Fibroblast of the aortic adventitia (primary cell): ENCODE measurements around the gene MDM4. TPM values are rescaled to one million over a fixed set of nuclear protein-coding genes. Genes with fewer than 3 reads are reported as not detected.
"Not testable (repeated sequence)": the region's sequence is repeated elsewhere in the genome, so short reads cannot be mapped to it uniquely, and the experiment has no call there.

ENCODE experiments used
- DNase-seq: peaks from one replicate; pipeline ENCODE4 v3.0.0-alpha.2; 2010; ENCODE audit warnings: low read depth
- H3K4me3 ChIP-seq: 2 replicates; pipeline ENCODE4 v1.5.1; 2011; ENCODE audit warnings: low read depth, mild to moderate bottlenecking, control low read depth, low read length, moderate library complexity
- CTCF ChIP-seq: IDR thresholded peaks from 2 replicates; pipeline ENCODE4 v1.5.1; 2011; ENCODE audit warnings: mild to moderate bottlenecking, low read length, control low read depth, inconsistent platforms; ENCODE audit not compliant: insufficient read depth
- total RNA-seq: library from RNA; depleted of rRNA; stranded (reverse); fragments of >200 nt; gene quantifications from 2 replicates; pipeline ENCODE4 v1.2.3, GENCODE V29; 2012; ENCODE audit warnings: low replicate concordance

MDM4 gene
- total RNA-seq, 1 donor = 55.1 TPM

GRCh38 chr1:204520834-204521709 is 4.9 kb downstream of the MDM4 start:
- TF ChIP-seq CTCF = no peak
- peak; percentile 19 for DNase-seq

GRCh38 chr1:204521941-204522521 is 5.8 kb downstream of the MDM4 start:
- not testable (repeated sequence) for DNase-seq

More at GRCh38 chr1:204520834-204521709, 4.9 kb downstream of the MDM4 start:
- H3K4me3 ChIP-seq = no peak overlapping the region

GRCh38 chr1:204523605-204524215 is 7.5 kb downstream of the MDM4 start:
- no peak for DNase-seq
- no peak for TF ChIP-seq CTCF
- H3K4me3 ChIP-seq = no peak overlapping the region

More at GRCh38 chr1:204521941-204522521, 5.8 kb downstream of the MDM4 start:
- not testable (repeated sequence) for H3K4me3 ChIP-seq

GRCh38 chr1:204524986-204525385 is 8.8 kb downstream of the MDM4 start:
- H3K4me3 ChIP-seq = no peak overlapping the region
- TF ChIP-seq CTCF = no peak
- no peak for DNase-seq

- no peak overlapping the region for H3K4me3 ChIP-seq
- TF ChIP-seq CTCF = no peak
- DNase-seq = no peak
Measured at GRCh38 chr1:204528241-204528640, 12.0 kb downstream of the MDM4 start.

GRCh38 chr1:204528677-204529076 is 12.5 kb downstream of the MDM4 start:
- no peak for DNase-seq
- TF ChIP-seq CTCF = no peak
- no peak overlapping the region for H3K4me3 ChIP-seq

GRCh38 chr1:204529371-204529895 is 13.2 kb downstream of the MDM4 start:
- DNase-seq = no peak
- H3K4me3 ChIP-seq = no peak overlapping the region
- peak; percentile 12 for TF ChIP-seq CTCF
